Skin epidermis (tissue), 12 donors: ENCODE data around the gene STK11.
"Not testable (repeated sequence)": the region's sequence is repeated elsewhere in the genome, so short reads cannot be mapped to it uniquely, and the experiment has no call there.

Source experiments
- H3K27ac ChIP-seq, 21 experiments: fragments of 200-600 bp; sonication (generic) in 11 of 21; one replicate each; pipeline ENCODE4 v1.5.0; 2020; ENCODE audit warnings: mild to moderate bottlenecking in 3 of 21, inconsistent platforms in 2 of 21, moderate library complexity in 2 of 21
- H3K4me3 ChIP-seq, 7 experiments: fragments of 200-600 bp; sonication (generic) in 2 of 7; one replicate each; pipeline ENCODE4 v1.5.0; 2020; ENCODE audit warnings: inconsistent platforms in 2 of 7, mild to moderate bottlenecking in 2 of 7, moderate library complexity in 1 of 7

Gene STK11

DNA sequence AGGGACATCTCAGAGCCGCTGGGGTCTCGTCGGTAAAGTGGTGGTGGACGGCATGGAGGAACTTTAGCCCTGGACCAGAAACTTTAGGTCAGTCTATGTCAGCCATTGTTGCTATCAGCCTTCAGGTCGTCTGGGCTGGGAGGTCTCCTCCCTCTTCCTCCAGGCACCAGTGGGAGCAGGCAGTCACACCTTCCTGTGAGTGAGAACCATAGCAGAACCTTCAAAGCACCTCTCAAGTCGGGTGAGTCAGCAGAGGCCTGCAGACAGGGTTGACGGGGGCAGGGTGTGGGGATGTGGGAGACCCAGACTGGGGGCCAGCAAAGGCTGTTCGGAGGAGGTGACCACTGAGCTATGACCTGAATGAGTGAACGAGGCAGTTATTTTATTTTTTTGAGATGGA lies 16.2 kb upstream of the STK11 start:
- H3K27ac ChIP-seq: peak overlapping the region in 5 of 21 experiments; percentile 14 to 55 (median 39)

DNA sequence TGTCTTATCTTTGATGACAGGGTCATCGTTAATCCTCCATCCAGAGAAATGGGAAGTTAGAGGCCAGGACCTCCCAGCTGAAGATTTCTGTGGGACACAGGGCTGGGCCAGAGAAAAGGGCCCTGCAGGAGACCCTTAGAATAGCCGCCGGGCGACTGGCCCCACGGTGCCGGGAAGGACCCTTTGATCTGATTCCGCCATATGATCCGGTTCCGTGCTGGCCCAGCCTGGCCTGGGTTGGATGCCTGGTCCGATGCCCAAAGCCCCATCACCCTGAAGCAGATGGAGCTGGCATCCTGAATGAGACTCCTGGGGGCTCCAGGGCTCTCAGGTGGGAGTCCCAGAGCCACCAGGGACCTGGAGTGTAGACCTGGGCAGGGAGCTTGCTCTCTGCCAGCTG lies 6.0 kb upstream of the STK11 start:
- H3K27ac ChIP-seq: no peak overlapping the region
- no peak overlapping the region for H3K4me3 ChIP-seq

More for the DNA sequence above, 16.2 kb upstream of the STK11 start:
- H3K4me3 ChIP-seq: no peak overlapping the region

DNA sequence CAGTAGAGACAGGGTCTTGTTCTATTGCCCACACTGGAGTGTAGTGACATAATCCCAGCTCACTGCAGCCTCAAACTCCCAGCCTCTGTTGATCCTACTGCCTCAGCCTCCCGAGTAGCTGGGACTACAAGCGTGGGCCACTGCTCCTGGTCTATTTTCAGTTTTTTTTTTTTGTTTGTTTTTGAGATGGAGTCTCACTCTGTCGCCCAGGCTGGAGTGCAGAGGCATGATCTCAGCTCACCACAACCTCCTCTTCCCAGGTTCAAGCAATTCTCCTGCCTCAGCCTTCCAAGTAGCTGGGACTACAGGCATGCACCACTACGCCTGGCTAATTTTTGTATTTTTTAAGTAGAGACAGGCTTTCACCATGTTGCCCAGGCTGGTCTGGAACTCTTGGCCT lies 5.0 kb upstream of the STK11 start:
- not testable (repeated sequence) for H3K27ac ChIP-seq, H3K4me3 ChIP-seq

DNA sequence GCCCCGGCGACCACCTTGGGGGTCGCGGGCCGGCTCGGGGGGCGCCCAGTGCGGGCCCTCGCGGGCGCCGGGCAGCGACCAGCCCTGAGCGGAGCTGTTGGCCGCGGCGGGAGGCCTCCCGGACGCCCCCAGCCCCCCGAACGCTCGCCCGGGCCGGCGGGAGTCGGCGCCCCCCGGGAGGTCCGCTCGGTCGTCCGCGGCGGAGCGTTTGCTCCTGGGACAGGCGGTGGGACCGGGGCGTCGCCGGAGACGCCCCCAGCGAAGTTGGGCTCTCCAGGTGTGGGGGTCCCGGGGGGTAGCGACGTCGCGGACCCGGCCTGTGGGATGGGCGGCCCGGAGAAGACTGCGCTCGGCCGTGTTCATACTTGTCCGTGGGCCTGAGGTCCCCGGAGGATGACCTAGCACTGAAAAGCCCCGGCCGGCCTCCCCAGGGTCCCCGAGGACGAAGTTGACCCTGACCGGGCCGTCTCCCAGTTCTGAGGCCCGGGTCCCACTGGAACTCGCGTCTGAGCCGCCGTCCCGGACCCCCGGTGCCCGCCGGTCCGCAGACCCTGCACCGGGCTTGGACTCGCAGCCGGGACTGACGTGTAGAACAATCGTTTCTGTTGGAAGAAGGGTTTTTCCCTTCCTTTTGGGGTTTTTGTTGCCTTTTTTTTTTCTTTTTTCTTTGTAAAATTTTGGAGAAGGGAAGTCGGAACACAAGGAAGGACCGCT lies 729 bp downstream of the STK11 start:
- Histone ChIP-seq H3K27ac (peak overlapping the region in 20 of 21 experiments; percentile 37 to 92 (median 78)), H3K4me3 (peak overlapping the region; percentile 41 to 80 (median 72))

DNA sequence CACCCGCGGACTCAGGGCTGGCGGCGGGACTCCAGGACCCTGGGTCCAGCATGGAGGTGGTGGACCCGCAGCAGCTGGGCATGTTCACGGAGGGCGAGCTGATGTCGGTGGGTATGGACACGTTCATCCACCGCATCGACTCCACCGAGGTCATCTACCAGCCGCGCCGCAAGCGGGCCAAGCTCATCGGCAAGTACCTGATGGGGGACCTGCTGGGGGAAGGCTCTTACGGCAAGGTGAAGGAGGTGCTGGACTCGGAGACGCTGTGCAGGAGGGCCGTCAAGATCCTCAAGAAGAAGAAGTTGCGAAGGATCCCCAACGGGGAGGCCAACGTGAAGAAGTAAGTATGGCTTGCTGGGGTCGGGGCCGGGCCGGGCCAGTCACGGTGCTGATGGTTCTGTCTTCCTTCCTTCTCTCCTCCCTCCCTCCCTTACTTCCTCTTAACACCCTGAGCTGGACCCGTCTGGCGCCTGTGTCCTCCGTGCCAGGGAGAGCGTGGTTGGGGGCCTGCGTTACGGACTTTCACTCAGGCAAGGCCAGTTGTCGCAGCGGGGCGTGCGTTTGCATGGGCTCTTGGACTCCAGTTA lies 1.4 kb downstream of the STK11 start:
- Histone ChIP-seq H3K27ac (peak overlapping the region in 20 of 21 experiments; percentile 24 to 92 (median 78)), H3K4me3 (peak overlapping the region; percentile 41 to 80 (median 72))

DNA sequence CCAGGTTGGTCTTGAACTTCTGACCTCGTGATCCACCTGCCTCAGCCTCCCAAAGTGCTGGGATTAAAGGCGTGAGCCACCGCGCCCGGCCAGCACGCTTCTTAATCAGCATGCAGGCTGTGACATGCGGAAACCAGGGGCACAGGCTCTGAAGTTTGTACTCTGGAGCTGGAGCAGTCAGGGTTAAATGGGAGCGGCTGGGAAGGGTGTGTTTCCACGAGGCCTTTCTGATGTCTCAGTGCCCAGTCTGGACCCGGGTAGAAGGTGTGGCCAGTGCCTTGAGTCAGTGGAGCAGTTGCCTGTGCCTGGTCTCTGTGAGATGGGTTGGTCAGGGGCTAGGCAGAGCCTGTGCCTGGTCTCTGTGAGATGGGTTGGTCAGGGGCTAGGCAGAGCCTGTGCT lies 3.3 kb downstream of the STK11 start:
- H3K4me3 ChIP-seq: not testable (repeated sequence)
- peak overlapping the region in 8 of 21 experiments; percentile 9 to 41 (median 21) for H3K27ac ChIP-seq

DNA sequence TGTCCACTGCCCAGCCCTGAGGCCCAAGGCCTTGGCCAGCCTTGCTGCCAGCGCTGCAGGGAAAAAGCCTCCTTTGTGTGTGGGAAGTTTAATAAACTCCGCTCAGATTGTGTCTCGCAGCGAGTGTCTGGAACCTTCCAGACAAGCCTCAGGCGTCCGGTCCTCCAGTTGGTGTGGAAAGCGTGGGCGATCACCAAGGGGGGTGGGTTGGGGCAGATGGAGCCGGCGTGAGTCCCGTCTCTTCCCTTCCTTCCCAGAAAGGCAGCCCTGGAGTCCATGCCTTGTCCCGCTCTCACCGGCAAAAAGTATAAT lies 4.6 kb downstream of the STK11 start:
- peak overlapping the region in 13 of 21 experiments; percentile 21 to 73 (median 37) for H3K27ac ChIP-seq

DNA sequence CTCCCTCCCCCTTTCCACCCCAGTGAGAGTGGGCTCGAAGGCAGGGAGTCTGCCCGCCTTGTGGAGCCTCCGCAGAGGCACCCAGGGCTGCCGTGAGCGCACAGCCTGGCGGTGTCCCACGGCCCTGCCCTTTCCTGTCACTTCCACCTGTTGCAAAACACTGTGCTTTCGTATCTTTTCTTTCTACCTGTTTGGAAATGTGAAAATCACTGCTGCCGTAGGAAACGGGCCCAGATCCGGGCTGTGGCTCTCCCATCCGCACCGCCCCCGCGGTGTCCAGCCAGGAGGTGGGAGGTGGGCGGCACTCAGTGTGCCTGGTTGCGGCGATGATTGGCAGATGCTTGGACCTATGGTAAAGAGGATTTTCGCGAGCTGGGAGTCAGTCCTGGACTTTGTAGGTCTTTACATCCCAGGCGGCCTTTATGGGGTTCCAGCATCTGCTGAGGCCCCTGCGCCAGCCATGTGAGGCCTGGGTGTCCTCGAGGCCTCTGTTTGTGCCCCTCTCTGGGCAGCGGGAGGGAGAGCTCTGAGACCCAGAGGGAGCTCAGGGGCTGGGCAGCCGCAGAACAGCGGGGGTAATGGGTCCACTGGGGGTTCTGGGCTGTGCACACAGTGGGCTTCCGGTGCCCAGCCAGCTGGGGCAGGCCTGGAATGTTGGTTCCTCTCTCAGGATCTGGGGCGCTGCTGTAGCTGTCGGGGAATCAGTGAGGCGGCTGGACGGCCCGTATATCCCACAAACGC lies 6.1 kb downstream of the STK11 start:
- Histone ChIP-seq H3K4me3 (no peak overlapping the region), H3K27ac (peak overlapping the region in 12 of 21 experiments; percentile 4 to 91 (median 42))

More for the DNA sequence above, 4.6 kb downstream of the STK11 start:
- H3K4me3 ChIP-seq: no peak overlapping the region

DNA sequence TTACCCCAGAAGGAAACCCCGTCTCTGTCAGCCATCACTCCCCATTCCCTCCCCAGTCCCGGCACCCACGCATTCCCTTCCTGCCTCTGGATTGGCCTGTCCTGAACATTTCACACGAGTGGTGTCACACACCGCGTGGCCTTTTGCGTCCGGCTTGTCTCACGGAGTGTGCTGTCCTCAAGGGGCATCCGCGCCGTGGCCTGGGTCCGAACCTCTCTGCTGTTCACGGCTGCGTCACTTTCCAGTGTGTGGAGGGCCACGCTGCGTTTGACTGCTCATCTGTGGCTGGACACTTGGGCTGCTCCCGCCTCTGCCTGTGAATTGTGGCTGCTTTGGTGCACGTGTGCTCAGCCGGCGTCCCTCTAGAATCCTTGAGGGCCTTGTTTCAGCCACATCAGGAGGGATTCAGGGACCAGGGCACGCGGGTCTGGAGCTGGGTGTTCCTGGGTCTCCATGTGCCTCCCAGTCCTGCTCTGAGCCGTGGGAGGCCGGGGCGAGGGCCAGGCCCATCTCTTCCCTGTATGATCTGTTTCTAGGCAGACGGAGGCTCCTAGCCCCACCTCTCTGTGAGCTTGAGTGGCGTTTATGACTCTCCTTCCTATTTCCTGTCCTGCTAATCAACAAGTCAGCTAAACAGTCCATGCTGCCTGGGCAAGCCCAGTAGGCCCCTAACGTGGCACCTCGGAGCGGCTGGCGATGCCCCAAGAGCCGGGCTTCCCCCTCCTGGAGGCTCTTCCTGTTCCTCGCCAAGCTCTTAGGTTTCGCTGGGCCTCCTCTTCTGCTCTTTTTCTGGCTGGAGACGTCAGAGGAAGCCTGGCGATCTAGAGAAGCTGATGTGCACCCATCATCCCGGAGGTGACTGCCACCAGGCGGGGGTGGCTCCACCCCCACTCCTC lies 8.1 kb downstream of the STK11 start:
- Histone ChIP-seq H3K4me3 (peak overlapping the region in 2 of 7 experiments; percentile 1 to 4), H3K27ac (peak overlapping the region; percentile 27 to 91 (median 82))

DNA sequence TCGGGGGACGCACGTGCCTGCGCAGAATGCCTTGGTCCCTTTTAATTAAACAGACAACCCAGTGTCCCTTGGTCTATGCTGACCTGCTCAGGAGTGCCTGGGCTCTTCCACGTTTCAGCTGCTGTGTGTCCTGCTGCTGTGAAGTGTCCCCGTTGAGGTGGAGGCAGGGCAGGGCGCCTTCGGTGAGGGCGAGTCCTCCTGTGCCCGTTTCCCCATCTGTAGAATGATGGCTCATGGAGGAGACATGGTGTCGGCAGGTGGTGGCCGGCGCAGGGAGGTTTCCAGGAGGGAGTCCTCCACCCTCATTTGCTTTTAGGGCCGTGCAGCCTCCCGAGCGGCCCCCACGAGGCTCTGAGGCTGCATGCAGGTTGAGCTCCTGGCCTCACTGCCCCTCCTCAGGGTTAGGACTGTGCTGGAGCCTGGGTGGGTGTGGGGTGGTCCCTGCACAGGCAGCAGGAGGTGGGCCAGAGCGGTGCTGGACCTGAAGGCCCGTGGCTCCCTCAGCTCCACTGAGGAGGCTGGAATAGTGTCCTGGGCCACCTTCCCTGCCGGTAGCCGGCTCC lies 8.8 kb downstream of the STK11 start:
- no peak overlapping the region for H3K4me3 ChIP-seq

DNA sequence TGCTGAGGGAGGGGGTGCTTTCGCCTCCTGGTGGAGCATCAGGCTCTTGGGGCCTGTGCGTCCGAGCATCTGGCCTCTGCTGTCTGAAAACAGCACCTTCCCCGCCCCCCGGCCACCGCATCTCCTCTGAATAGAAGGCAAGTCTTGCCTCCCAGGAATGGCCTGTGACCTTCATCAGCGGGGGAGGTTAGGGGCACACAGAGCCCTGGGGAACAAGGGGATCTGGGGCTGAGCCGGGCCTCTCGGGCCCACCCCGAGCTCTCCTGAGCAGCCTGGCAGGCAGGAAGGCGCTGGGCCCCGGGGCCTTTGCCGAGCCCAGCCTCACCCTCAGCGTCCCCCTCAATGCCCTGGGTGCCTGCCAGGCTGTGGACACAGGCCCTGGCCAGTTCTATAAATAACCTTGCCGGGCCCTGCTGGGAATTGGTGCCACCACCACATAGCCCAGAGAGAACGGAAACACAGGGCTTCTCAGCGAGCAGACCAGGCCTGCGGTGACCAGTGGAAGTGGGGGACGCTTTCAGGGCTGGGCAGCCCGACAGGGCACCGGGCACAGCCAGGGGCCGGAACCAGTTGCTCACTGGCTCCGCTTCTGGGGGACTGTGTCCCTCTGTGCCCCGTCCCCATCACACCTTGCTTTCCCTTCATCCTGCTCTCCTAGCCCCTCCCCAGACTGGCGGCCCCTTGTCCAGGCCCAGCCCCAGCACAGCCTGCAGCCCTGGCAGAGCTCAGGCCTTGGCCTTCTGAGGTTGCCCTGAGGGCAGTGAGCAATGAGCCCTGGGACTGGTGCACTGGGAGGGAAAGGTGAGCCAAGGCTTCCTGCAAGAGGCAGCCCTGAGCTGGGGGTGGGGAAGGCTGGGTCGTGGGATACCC lies 9.5 kb downstream of the STK11 start:
- no peak overlapping the region for H3K4me3 ChIP-seq
- peak overlapping the region in 20 of 21 experiments; percentile 60 to 91 (median 82) for H3K27ac ChIP-seq

More for the DNA sequence above, 8.8 kb downstream of the STK11 start:
- peak overlapping the region; percentile 27 to 91 (median 82) for H3K27ac ChIP-seq

DNA sequence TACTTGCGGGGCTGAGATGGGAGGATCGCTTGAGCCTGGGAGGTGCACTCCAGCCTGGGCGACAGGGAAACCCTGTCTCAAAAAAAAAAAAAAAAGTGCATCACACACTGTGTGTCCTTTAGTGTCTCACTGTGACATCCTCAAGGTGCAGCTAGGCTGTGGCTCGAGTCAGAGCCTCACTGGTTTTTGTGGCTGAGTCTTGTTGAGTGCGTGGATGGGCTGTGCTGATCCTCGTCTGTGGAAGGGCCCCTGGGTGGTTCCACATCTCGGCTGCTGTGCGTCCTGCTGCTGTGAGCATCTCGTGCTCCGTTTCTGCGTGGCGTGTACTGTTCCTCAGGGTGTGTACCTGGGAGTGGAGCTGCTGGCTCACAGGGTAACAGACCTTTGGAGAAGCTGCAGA lies 11.2 kb downstream of the STK11 start:
- no peak overlapping the region for H3K4me3 ChIP-seq
- peak overlapping the region in 5 of 21 experiments; percentile 56 to 91 (median 64) for H3K27ac ChIP-seq

DNA sequence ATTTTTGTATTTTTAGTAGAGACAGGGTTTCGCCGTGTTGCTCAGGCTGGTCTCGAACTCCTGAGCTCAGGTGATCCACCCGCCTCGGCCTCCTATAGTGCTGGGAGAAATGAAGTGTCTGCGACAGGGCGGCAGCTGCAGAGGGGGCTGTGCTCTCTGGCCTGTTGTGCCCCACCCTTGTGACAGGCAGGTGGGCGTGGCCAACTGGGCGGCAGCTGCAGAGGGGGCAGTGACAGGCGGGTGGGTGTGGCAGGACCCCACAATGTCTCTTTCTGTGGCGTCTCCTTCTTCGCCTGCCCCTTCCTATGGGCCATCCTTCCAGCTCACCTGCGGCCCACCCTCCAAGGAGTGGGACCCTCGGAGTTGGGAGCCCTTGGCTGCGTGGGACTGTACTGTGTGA lies 11.8 kb downstream of the STK11 start:
- peak overlapping the region in 6 of 21 experiments; percentile 1 to 57 (median 40) for H3K27ac ChIP-seq
- no peak overlapping the region for H3K4me3 ChIP-seq

DNA sequence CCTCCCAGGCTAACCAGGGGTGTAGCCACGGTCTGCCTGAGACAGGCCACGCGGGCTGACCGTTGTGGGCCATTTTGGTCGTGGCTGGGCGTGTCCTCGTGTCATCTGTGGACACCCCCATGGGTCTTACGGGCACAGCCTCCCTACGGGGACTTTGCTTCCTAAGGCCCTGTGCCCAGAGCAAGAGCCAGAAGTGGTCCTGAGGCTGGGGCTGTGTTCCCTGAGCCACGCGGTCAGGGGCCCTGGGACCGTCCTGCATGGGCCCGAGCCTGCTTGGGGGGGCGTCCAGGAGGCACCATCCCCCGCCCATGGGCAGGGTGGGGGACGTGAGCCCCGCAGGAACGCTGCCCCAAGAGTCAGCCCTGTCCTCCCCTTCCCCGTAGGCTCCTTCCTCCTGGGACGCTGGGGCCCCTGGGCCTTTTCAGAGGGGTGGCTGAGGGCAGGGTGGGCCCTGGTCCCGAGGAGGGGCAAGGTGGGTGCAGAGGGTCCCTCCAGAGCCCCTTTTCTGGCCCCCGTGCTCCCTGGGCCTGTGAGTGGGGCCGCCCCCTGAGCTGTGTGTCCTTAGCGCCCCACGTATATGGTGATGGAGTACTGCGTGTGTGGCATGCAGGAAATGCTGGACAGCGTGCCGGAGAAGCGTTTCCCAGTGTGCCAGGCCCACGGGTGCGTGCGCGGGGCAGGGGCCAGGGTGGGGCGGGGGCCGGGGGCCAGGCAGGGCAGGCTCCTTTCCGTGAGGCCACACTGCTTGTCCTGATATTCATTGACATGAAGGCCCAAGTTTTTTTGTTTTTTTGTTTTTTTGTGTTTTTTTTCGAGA lies 13.4 kb downstream of the STK11 start:
- H3K4me3 ChIP-seq: no peak overlapping the region
- H3K27ac ChIP-seq: peak overlapping the region in 14 of 21 experiments; percentile 2 to 75 (median 50)

DNA sequence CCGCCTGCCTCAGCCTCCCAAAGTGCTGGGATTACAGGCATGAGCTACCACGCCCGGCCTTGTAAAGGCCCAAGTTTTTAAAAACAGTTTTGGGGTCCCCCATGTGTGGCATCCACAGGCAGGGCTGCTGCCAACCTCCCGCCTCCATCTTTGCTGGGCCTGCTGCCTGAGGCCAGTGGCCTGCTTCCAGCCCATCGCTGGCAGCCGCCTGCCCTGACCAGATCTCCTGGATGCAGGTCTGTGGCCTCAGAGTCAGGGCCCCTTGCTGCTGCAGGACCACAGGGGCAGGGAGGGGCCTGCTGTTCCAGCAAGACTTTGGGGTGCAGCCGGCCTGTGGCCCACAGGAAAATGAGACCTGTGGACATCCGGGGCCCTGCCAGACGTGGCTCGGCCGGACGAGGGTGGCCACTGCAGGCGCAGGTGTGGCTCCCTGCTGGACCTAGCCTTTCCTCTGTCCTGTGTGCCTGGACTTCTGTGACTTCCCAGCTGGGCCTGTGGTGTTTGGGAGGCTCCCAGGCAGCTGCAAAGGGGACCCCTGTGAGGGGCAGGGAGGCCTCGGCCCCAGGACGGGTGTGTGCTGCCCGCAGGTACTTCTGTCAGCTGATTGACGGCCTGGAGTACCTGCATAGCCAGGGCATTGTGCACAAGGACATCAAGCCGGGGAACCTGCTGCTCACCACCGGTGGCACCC lies 14.4 kb downstream of the STK11 start:
- peak overlapping the region in 3 of 21 experiments; percentile 10 to 23 (median 21) for H3K27ac ChIP-seq
- H3K4me3 ChIP-seq: no peak overlapping the region

DNA sequence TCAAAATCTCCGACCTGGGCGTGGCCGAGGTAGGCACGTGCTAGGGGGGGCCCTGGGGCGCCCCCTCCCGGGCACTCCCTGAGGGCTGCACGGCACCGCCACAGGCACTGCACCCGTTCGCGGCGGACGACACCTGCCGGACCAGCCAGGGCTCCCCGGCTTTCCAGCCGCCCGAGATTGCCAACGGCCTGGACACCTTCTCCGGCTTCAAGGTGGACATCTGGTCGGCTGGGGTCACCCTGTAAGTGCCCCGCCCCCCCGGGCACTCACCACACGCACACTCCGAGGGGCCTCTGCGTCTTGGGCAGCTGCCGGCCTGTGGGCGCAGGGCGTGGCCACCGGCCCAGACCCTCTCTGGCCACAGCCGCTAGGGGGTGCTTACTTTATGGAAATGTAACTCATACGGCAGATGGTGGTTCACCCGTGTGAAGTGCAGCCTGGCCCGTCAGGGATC lies 14.9 kb downstream of the STK11 start:
- Histone ChIP-seq H3K4me3 (no peak overlapping the region), H3K27ac (peak overlapping the region in 3 of 21 experiments; percentile 10 to 23 (median 21))
